Stimulated activated CD8-positive, alpha-beta memory T cell treated with anti-CD3 and anti-CD28 coated beads, Interleukin-2, amount 100 ng/mL, for 48 hours (primary cell): ENCODE measurements around the gene ARHGAP6.
"Not testable (repeated sequence)": the region's sequence is repeated elsewhere in the genome, so short reads cannot be mapped to it uniquely, and the experiment has no call there.

Experiments used
- DNase-seq, 2 donors: peaks; one replicate each; pipeline ENCODE4 v3.0.0-alpha.2; 2020; ENCODE audit warnings: low read depth in 2 of 2

Gene ARHGAP6

GRCh38 chrX:11532291-11533078 is 133.2 kb downstream of the ARHGAP6 start:
- no peak for DNase-seq

GRCh38 chrX:11531226-11531625 is 134.5 kb downstream of the ARHGAP6 start:
- DNase-seq: no peak

- no peak for DNase-seq
These were observed 135.1 kb downstream of the ARHGAP6 start for GRCh38 chrX:11530621-11531020.

DNA sequence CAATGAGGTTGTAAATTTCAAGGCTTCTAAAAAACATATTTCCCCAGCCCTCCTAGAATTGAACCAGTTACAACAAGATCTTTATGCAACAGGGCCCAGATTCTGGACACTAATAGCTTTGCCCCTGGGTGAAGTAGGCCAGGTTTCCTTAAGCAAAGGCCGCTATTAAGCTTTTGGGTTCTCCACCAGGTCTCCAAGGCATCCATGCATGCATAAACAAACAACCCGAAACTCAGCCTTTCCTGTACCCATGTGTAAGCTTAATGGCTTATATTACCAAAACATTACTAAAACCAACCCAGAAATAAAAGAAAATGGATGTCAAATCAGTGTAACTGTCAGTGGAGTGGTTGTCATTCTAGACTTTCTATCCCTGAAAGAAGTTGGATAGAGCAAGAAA is 137.1 kb downstream of the ARHGAP6 start:
- DNase-seq: no peak

GRCh38 chrX:11525685-11526084 is 140.0 kb downstream of the ARHGAP6 start:
- no peak for DNase-seq

DNA sequence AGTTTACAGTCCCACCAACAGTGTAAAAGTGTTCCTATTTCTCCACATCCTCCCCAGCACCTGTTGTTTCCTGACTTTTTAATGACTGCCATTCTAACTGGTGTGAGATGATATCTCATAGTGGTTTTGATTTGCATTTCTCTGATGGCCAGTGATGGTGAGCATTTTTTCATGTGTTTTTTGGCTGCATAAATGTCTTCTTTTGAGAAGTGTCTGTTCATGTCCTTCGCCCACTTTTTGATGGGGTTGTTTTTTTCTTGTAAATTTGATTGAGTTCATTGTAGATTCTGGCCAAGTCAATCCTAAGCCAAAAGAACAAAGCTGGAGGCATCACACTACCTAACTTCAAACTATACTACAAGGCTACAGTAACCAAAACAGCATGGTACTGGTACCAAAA is 146.5 kb downstream of the ARHGAP6 start:
- not testable (repeated sequence) for DNase-seq

GRCh38 chrX:11509786-11510185 is 155.9 kb downstream of the ARHGAP6 start:
- DNase-seq: no peak

GRCh38 chrX:11504234-11504633 is 161.5 kb downstream of the ARHGAP6 start:
- no peak for DNase-seq

- DNase-seq: no peak
These were observed 166.4 kb downstream of the ARHGAP6 start for GRCh38 chrX:11499076-11500044.

GRCh38 chrX:11491375-11491774 is 174.3 kb downstream of the ARHGAP6 start:
- DNase-seq: not testable (repeated sequence)

GRCh38 chrX:11484290-11484689 is 181.4 kb downstream of the ARHGAP6 start:
- no peak for DNase-seq

GRCh38 chrX:11481035-11481434 is 184.7 kb downstream of the ARHGAP6 start:
- no peak for DNase-seq

DNA sequence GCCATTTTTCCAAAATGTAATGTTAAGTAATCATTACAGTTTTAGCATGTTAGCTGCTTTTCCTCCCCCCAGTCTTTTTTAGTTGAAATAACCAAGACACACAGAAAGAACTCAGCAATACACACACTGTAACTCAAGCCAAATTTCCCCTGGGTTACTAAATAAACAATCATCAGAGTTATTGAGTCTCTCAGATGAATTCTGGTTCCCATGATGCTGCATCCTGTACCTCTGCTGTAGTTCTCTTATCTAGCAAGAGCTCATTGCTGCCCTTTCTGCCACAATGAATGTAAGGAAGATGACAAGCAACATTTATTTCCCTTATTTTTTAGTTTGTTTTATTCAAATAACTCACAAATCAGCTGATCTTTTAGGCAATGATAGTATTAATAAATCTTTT is 185.1 kb downstream of the ARHGAP6 start:
- no peak for DNase-seq

DNA sequence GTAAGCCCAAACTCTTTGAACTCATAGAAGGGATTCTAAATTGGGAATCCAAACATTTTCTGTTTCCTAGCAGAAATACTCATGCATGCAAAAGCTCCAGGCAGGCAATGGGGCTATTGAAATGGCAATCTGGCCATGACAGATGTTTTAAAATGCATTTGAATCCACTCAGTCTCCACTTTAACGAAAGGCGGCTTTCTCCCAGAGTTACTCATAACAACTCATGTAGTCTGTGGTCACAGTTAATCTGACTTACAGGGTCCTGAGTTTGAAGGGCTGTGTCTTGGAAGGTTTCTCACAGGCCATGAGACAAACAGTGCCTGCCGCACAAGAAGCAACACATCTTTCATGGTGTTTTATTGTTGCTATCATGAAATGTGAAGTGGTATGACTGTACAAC is 186.8 kb downstream of the ARHGAP6 start:
- DNase-seq: no peak

GRCh38 chrX:11478026-11478425 is 187.7 kb downstream of the ARHGAP6 start:
- no peak for DNase-seq

DNA sequence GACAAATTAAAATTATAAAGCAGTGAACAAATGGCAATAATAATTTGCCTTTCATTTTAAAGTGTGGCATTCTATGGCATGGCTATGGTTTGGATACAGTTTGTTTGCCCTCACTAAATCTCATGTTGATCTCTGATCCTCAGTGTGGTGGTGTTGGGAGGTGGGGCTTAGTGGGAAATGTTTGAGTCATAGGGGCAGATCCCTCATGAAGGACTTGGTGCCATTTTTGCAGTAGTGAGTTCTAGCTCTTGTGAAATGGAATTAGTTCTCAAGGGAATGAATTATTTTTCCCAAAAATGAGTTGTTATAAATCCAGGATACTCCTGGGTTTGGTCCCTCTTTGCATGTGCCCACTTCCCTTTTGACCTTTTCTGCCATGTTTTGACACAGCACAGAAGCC is 191.1 kb downstream of the ARHGAP6 start:
- DNase-seq: no peak

DNA sequence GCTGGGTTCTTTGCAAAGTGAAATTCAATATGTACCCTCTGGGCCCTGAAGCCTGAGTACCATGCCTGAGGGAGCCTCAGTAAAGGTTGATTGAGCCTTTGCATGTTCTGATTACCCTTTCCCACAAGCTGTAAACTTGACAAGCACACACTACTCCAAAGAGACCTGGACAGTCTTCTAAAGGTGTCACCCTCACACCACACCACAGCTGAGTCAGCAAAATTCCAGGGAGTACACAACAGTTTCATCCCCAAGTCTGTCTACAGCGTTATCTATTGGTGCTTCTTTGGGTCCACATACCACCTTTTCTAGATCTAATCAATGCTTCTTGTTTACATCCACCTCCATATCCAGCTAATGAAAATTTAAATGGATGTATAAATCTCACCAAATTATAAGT is 191.7 kb downstream of the ARHGAP6 start:
- no peak for DNase-seq

GRCh38 chrX:11472879-11473278 is 192.8 kb downstream of the ARHGAP6 start:
- DNase-seq: no peak

DNA sequence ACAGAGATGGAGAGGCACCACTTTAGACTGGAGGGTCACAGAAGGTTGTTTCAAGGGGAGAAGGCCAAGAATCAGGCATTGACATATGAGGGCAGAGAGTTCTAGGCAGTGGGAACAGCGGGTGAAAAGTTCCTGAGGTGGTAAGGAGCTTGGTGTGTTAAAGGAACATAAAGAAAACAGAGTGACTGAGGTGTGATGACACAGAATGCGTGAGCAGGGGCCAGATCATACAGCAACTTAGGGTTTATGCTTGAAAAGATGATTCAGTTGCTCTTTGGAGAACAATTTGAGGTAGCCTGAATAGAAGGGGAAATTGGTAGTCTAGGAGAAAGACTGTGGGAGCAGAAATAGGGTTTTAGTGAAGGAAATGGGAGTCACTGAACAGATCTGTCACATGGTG is 193.3 kb downstream of the ARHGAP6 start:
- DNase-seq: no peak

DNA sequence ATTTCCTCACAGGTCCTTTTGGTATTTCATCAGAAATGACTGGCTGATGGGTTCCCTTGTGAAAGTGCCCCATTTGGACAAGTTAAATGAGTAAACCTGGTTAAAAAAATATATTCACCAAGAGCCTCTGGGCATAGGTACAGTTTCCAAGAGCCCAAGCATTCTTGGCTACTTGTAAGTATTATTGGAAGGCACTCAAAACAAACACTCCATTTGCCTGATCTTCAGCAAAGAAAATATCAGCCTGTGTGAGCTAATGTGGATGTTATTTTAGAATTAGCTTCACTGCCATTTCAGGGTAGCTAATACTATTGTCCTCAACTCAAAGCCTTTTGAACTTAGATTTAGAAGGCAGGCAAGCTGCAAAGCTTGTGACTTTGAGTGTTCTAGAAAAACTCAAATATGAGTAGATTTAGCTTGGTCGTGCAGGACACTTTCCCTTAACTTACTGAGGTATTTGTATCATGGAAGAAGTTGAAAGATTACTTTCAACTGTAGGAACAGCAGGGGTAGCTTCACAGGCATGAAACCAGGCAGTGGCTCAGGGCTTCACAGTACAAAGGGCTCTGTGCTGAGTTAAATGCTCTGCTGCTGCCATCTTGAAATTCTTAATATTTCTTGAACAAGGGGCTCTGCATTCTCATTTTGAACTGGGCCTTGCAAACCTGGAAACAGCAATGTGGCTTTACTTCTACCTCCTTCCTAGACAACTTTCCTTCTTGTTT is 195.3 kb downstream of the ARHGAP6 start:
- no peak for DNase-seq

- DNase-seq: no peak
These were observed 199.9 kb downstream of the ARHGAP6 start for GRCh38 chrX:11465648-11466411.
